ENCODE results near the gene PRDX6.

Gene PRDX6

DNA sequence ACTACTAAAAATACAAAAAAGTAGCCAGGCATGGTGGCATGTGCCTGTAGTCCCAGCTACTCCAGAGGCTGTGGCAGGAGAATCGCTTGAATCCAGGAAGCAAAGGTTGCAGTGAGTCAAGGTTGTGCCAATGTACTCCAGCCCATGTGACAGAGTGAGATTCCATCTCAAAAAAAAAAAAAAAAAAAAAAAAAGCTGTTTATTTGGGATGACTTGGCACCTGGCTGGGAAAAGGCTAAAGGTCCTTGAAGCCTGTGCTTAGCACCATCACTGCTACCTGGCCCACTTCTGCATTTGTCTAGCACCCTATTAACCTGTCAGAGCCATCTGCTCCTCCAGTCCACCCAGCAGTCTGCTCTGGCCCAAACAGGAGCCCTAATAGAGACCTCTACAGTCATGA, 25.0 kb downstream of the PRDX6 start:
- H3K9me3 ChIP-seq (ENCODE audit: control insufficient read depth, insufficient read depth, low read depth, low read length): no peaks in the 10 kb centered on the region
- no peak overlapping the region for H3K4me3 ChIP-seq (ENCODE audit: low read depth, low read length)
- TF ChIP-seq ZBTB21 (tag by site-specific recombination; IDR thresholded peaks at IDR 0.05) (no peak), SETDB1 (IDR thresholded peaks at IDR 0.05; ENCODE audit: insufficient read length, low read length) (no peak), REPIN1 (tag by site-specific recombination; IDR thresholded peaks at IDR 0.05; ENCODE audit: low read depth) (no peak)
- TF ChIP-seq, protein P1, sequence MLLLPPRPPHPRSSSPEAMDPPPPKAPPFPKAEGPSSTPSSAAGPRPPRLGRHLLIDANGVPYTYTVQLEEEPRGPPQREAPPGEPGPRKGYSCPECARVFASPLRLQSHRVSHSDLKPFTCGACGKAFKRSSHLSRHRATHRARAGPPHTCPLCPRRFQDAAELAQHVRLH (tag by site-specific recombination; IDR thresholded peaks at IDR 0.05): no peak
- TF ChIP-seq, protein P2, sequence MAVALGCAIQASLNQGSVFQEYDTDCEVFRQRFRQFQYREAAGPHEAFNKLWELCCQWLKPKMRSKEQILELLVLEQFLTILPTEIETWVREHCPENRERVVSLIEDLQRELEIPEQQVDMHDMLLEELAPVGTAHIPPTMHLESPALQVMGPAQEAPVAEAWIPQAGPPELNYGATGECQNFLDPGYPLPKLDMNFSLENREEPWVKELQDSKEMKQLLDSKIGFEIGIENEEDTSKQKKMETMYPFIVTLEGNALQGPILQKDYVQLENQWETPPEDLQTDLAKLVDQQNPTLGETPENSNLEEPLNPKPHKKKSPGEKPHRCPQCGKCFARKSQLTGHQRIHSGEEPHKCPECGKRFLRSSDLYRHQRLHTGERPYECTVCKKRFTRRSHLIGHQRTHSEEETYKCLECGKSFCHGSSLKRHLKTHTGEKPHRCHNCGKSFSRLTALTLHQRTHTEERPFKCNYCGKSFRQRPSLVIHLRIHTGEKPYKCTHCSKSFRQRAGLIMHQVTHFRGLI (tag by site-specific recombination; IDR thresholded peaks at IDR 0.05): no peak
- TF ChIP-seq, protein P3, sequence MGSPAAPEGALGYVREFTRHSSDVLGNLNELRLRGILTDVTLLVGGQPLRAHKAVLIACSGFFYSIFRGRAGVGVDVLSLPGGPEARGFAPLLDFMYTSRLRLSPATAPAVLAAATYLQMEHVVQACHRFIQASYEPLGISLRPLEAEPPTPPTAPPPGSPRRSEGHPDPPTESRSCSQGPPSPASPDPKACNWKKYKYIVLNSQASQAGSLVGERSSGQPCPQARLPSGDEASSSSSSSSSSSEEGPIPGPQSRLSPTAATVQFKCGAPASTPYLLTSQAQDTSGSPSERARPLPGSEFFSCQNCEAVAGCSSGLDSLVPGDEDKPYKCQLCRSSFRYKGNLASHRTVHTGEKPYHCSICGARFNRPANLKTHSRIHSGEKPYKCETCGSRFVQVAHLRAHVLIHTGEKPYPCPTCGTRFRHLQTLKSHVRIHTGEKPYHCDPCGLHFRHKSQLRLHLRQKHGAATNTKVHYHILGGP (tag by site-specific recombination; IDR thresholded peaks at IDR 0.05): no peak
- no peaks in the 10 kb centered on the region for H3K36me3 ChIP-seq (ENCODE audit: control insufficient read depth in 2 of 2, insufficient read depth in 1 of 2, low read length in 2 of 2)
- no peak overlapping the region for H3K27ac ChIP-seq (ENCODE audit: extremely low read depth, low read depth, low read length)
- ChIA-PET CTCF (no interaction called here), POLR2A (interaction anchor here (0.6 to 1.0 kb wide), 2 partner anchors 167 to 213 kb away, joined by 3 to 6 read pairs; partner anchors contain the start of genes ANKRD45 and KLHL20)
- H3K4me1 ChIP-seq (ENCODE audit: control insufficient read depth, insufficient read depth, low read length): no peaks in the 10 kb centered on the region

DNA sequence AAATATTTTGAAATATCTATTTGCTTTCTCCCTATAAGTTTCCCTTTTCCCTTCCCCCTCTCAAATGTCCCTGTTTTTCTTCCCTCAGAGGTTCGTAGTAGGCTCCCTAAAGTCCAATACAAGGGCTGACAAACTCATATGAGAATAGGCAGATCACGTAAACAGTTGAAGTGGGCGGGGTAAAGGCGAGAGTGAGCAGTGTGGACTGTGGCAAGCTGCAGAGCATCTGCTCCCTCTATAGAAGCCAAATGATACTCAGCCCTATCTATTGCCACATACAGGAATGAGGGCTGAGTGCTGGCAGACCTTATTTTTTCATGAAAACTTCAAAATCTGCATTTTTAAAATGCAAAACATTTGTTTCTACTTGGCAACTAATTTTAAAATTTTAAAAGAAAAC, 26.3 kb downstream of the PRDX6 start:
- peaks cover 8% of the 10 kb centered on the region for H3K4me1 ChIP-seq (ENCODE audit: control insufficient read depth, insufficient read depth, low read length)
- H3K9me3 ChIP-seq (ENCODE audit: control insufficient read depth, insufficient read depth, low read depth, low read length): no peaks in the 10 kb centered on the region
- H3K27ac ChIP-seq (ENCODE audit: extremely low read depth, low read depth, low read length): no peak overlapping the region
- TF ChIP-seq, protein P4, sequence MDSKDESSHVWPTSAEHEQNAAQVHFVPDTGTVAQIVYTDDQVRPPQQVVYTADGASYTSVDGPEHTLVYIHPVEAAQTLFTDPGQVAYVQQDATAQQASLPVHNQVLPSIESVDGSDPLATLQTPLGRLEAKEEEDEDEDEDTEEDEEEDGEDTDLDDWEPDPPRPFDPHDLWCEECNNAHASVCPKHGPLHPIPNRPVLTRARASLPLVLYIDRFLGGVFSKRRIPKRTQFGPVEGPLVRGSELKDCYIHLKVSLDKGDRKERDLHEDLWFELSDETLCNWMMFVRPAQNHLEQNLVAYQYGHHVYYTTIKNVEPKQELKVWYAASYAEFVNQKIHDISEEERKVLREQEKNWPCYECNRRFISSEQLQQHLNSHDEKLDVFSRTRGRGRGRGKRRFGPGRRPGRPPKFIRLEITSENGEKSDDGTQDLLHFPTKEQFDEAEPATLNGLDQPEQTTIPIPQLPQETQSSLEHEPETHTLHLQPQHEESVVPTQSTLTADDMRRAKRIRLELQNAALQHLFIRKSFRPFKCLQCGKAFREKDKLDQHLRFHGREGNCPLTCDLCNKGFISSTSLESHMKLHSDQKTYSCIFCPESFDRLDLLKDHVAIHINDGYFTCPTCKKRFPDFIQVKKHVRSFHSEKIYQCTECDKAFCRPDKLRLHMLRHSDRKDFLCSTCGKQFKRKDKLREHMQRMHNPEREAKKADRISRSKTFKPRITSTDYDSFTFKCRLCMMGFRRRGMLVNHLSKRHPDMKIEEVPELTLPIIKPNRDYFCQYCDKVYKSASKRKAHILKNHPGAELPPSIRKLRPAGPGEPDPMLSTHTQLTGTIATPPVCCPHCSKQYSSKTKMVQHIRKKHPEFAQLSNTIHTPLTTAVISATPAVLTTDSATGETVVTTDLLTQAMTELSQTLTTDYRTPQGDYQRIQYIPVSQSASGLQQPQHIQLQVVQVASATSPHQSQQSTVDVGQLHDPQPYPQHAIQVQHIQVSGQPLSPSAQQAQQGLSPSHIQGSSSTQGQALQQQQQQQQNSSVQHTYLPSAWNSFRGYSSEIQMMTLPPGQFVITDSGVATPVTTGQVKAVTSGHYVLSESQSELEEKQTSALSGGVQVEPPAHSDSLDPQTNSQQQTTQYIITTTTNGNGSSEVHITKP (tag by site-specific recombination; IDR thresholded peaks at IDR 0.05): no peak
- TF ChIP-seq ZNF560 (tag by site-specific recombination; IDR thresholded peaks at IDR 0.05; ENCODE audit: borderline replicate concordance): no peak
- TF ChIP-seq GFI1B (tag by site-specific recombination; IDR thresholded peaks at IDR 0.05): no peak
- TF ChIP-seq, protein P5, sequence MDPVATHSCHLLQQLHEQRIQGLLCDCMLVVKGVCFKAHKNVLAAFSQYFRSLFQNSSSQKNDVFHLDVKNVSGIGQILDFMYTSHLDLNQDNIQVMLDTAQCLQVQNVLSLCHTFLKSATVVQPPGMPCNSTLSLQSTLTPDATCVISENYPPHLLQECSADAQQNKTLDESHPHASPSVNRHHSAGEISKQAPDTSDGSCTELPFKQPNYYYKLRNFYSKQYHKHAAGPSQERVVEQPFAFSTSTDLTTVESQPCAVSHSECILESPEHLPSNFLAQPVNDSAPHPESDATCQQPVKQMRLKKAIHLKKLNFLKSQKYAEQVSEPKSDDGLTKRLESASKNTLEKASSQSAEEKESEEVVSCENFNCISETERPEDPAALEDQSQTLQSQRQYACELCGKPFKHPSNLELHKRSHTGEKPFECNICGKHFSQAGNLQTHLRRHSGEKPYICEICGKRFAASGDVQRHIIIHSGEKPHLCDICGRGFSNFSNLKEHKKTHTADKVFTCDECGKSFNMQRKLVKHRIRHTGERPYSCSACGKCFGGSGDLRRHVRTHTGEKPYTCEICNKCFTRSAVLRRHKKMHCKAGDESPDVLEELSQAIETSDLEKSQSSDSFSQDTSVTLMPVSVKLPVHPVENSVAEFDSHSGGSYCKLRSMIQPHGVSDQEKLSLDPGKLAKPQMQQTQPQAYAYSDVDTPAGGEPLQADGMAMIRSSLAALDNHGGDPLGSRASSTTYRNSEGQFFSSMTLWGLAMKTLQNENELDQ (tag by site-specific recombination; IDR thresholded peaks at IDR 0.05; ENCODE audit: low read depth): no peak
- no peak for TF ChIP-seq ZNF248 (tag by site-specific recombination; IDR thresholded peaks at IDR 0.05)
- no peak for TF ChIP-seq ZNF654 (tag by site-specific recombination; IDR thresholded peaks at IDR 0.05; ENCODE audit: low read depth)
- TF ChIP-seq ZFP69B (tag by site-specific recombination; IDR thresholded peaks at IDR 0.05): no peak
- no peak for TF ChIP-seq ZNF416 (tag by site-specific recombination; IDR thresholded peaks at IDR 0.05)
- TF ChIP-seq, protein P6, sequence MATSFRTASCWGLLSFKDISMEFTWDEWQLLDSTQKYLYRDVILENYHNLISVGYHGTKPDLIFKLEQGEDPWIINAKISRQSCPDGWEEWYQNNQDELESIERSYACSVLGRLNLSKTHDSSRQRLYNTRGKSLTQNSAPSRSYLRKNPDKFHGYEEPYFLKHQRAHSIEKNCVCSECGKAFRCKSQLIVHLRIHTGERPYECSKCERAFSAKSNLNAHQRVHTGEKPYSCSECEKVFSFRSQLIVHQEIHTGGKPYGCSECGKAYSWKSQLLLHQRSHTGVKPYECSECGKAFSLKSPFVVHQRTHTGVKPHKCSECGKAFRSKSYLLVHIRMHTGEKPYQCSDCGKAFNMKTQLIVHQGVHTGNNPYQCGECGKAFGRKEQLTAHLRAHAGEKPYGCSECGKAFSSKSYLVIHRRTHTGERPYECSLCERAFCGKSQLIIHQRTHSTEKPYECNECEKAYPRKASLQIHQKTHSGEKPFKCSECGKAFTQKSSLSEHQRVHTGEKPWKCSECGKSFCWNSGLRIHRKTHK (tag by site-specific recombination; IDR thresholded peaks at IDR 0.05): no peak
- TF ChIP-seq ZNF302 (tag by site-specific recombination; IDR thresholded peaks at IDR 0.05; ENCODE audit: low read depth): no peak
- TF ChIP-seq ZNF660 (tag by site-specific recombination; IDR thresholded peaks at IDR 0.05): no peak
- no peak for TF ChIP-seq ZNF175 (tag by site-specific recombination; IDR thresholded peaks at IDR 0.05)
- no peak for TF ChIP-seq ZFP37 (tag by site-specific recombination; IDR thresholded peaks at IDR 0.05)
- TF ChIP-seq KLF16 (tag by site-specific recombination; IDR thresholded peaks at IDR 0.05): no peak
- no peak for TF ChIP-seq KLF7 (tag by site-specific recombination; IDR thresholded peaks at IDR 0.05; ENCODE audit: borderline replicate concordance)
- no peak for TF ChIP-seq ZNF624 (tag by site-specific recombination; IDR thresholded peaks at IDR 0.05)
- ChIA-PET POLR2A (no interaction called here), CTCF (no interaction called here)
- H3K36me3 ChIP-seq (ENCODE audit: control insufficient read depth in 2 of 2, insufficient read depth in 1 of 2, low read length in 2 of 2): no peaks in the 10 kb centered on the region
- no peak overlapping the region for H3K4me3 ChIP-seq (ENCODE audit: low read depth, low read length)
